HL-60 (cell line): ENCODE measurements around the gene ZNF695.

ENCODE experiments used
- CTCF ChIP-seq: IDR thresholded peaks from one replicate; pipeline ENCODE4 v1.5.1; 2011; ENCODE audit warnings: low read length, control low read depth, inconsistent platforms; ENCODE audit not compliant: insufficient read depth
- GABPA ChIP-seq: IDR thresholded peaks from 2 replicates; pipeline ENCODE4 v1.6.1; 2012; ENCODE audit warnings: low read depth
- POLR2AphosphoS5 ChIP-seq: IDR thresholded peaks from 2 replicates; pipeline ENCODE4 v1.6.1; 2012; ENCODE audit warnings: low read depth
- SPI1 ChIP-seq: IDR thresholded peaks from 2 replicates; pipeline ENCODE4 v1.6.1; 2012; ENCODE audit warnings: low read depth, mild to moderate bottlenecking, borderline replicate concordance
- TF ChIP-seq, protein P1 (sequence below): IDR thresholded peaks from 2 replicates; pipeline ENCODE4 v1.6.1; 2012; ENCODE audit warnings: low read depth; ENCODE audit not compliant: insufficient replicate concordance

- TF ChIP-seq POLR2AphosphoS5 (no peak), CTCF (no peak), SPI1 (no peak), GABPA (no peak)
- TF ChIP-seq, protein P1, sequence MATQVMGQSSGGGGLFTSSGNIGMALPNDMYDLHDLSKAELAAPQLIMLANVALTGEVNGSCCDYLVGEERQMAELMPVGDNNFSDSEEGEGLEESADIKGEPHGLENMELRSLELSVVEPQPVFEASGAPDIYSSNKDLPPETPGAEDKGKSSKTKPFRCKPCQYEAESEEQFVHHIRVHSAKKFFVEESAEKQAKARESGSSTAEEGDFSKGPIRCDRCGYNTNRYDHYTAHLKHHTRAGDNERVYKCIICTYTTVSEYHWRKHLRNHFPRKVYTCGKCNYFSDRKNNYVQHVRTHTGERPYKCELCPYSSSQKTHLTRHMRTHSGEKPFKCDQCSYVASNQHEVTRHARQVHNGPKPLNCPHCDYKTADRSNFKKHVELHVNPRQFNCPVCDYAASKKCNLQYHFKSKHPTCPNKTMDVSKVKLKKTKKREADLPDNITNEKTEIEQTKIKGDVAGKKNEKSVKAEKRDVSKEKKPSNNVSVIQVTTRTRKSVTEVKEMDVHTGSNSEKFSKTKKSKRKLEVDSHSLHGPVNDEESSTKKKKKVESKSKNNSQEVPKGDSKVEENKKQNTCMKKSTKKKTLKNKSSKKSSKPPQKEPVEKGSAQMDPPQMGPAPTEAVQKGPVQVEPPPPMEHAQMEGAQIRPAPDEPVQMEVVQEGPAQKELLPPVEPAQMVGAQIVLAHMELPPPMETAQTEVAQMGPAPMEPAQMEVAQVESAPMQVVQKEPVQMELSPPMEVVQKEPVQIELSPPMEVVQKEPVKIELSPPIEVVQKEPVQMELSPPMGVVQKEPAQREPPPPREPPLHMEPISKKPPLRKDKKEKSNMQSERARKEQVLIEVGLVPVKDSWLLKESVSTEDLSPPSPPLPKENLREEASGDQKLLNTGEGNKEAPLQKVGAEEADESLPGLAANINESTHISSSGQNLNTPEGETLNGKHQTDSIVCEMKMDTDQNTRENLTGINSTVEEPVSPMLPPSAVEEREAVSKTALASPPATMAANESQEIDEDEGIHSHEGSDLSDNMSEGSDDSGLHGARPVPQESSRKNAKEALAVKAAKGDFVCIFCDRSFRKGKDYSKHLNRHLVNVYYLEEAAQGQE: no peak
These were observed 56.4 kb downstream of the ZNF695 start for GRCh38 chr1:246951413-246951812.
